ENCODE measurements around the gene INO80E. TPM values are rescaled to one million over a fixed set of nuclear protein-coding genes. Genes with fewer than 3 reads are reported as not detected.

The INO80E gene
- total RNA-seq, 1 experiment from 2014 or later = 94.1 TPM

DNA sequence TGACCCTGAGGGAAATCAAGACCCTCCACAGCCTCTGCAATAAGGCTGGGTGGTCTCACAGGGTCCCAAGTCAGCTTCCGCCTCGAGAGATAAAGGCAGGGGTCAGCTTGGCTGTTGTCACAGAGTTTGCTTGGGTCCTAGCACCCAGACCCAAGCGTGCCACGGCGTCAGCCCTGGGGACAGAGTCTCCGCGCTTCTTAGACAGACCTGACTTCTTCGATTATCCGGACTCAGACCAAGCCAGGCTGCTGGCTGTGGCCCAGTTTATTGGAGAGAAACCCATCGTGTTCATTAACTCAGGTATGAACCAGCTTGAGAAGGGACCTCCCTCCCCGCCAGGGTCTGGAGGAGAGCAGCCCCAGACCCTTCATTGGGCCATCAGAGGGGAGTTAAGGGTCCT lies 27.5 kb downstream of the INO80E start:
- H3K4me1 Mint-ChIP-seq = peaks cover 4 to 16% of the 10 kb centered on the region in 2 experiments
- no peak overlapping the region for H3K23ac ChIP-seq (ENCODE audit: insufficient read length, low read depth, low read length)
- H3K23me2 ChIP-seq (ENCODE audit: insufficient read length, low read depth, low read length, poor library complexity, severe bottlenecking) = peaks cover 4% of the 10 kb centered on the region
- H2BK20ac ChIP-seq (ENCODE audit: low read depth, low read length, poor library complexity, severe bottlenecking) = no peak overlapping the region
- H3K27me3 Mint-ChIP-seq (ENCODE audit: low read depth) = peaks cover 2% of the 10 kb centered on the region
- no peak overlapping the region for H3T11ph ChIP-seq (ENCODE audit: low read length)
- no peak overlapping the region for H2BK5ac ChIP-seq (ENCODE audit: insufficient read length, low read length)
- no peak overlapping the region for H3K14ac ChIP-seq (ENCODE audit: insufficient read depth, low read length)
- H3K36me3 Mint-ChIP-seq (ENCODE audit: insufficient read depth in 1 of 3, low read depth in 3 of 3) = peaks cover 6 to 16% (median 11%) of the 10 kb centered on the region in 3 experiments; a peak in 5 of 7 replicates
- no peak overlapping the region for H3K9ac ChIP-seq (ENCODE audit: extremely low read depth, insufficient read length, low read length)
- DNase-seq = no peak
- H2AFZ ChIP-seq (ENCODE audit: low read length) = no peak overlapping the region
- H2AK5ac ChIP-seq (ENCODE audit: insufficient read length, low read length) = no peak overlapping the region
- H3K27ac ChIP-seq (ENCODE audit: insufficient read length, low read depth, low read length) = no peak overlapping the region
- H4K5ac ChIP-seq (ENCODE audit: insufficient read length, low read depth, low read length) = no peak overlapping the region
- WGBS (ENCODE audit: extremely low coverage, insufficient read length, low lambda C conversion rate) = no CpG with 5 or more reads among the region's 11 CpGs
- H3K4me1 ChIP-seq (ENCODE audit: insufficient read depth, low read length) = no peaks in the 10 kb centered on the region
- no peaks in the 10 kb centered on the region for H4K20me1 ChIP-seq (ENCODE audit: control insufficient read depth, insufficient read depth, insufficient read length)
- H3K9me3 Mint-ChIP-seq = no peaks in the 10 kb centered on the region; a peak in 1 of 5 replicates
- H3K9me3 ChIP-seq (ENCODE audit: control insufficient read depth, low read depth, low read length) = no peaks in the 10 kb centered on the region
- TF ChIP-seq, protein P1, sequence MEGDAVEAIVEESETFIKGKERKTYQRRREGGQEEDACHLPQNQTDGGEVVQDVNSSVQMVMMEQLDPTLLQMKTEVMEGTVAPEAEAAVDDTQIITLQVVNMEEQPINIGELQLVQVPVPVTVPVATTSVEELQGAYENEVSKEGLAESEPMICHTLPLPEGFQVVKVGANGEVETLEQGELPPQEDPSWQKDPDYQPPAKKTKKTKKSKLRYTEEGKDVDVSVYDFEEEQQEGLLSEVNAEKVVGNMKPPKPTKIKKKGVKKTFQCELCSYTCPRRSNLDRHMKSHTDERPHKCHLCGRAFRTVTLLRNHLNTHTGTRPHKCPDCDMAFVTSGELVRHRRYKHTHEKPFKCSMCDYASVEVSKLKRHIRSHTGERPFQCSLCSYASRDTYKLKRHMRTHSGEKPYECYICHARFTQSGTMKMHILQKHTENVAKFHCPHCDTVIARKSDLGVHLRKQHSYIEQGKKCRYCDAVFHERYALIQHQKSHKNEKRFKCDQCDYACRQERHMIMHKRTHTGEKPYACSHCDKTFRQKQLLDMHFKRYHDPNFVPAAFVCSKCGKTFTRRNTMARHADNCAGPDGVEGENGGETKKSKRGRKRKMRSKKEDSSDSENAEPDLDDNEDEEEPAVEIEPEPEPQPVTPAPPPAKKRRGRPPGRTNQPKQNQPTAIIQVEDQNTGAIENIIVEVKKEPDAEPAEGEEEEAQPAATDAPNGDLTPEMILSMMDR (conservative IDR thresholded peaks at IDR 0.05) = no peak
- no peaks in the 10 kb centered on the region; the same call in 1 of the 2 replicates for H3K27me3 ChIP-seq (ENCODE audit: insufficient read depth, low read length)
- no peak overlapping the region for H4K8ac ChIP-seq (replicated peaks; ENCODE audit: insufficient read length, low read depth, low read length)
- H2BK12ac ChIP-seq (ENCODE audit: insufficient read length, low read depth, low read length) = no peak overlapping the region
- no peak overlapping the region for H3K18ac ChIP-seq (ENCODE audit: insufficient read length, low read depth, low read length)
- H3K4ac ChIP-seq (ENCODE audit: low read depth, low read length) = no peak overlapping the region
- H3K79me1 ChIP-seq (ENCODE audit: insufficient read depth, low read depth, low read length, poor library complexity, severe bottlenecking) = no peaks in the 10 kb centered on the region
- no peak overlapping the region for H3K4me3 Mint-ChIP-seq
- H2BK15ac ChIP-seq (ENCODE audit: low read depth, low read length) = no peak overlapping the region
- H3K56ac ChIP-seq (ENCODE audit: insufficient read length, low read depth, low read length) = no peak overlapping the region
- H3K79me2 ChIP-seq (ENCODE audit: insufficient read depth, low read length) = no peaks in the 10 kb centered on the region
- no peak overlapping the region for H2BK120ac ChIP-seq (ENCODE audit: low read depth, low read length, poor library complexity, severe bottlenecking)
- H4K91ac ChIP-seq (ENCODE audit: insufficient read length, low read depth, low read length) = no peak overlapping the region
- no peak overlapping the region for H3K4me2 ChIP-seq (ENCODE audit: insufficient read depth, insufficient read length, low read length)
- no peak overlapping the region; a peak in 1 of 7 replicates for H3K27ac Mint-ChIP-seq
